NCI-H2029 (cell line): ENCODE data around the gene USP40.

ENCODE experiments used
- DNase-seq: peaks from one replicate; lab custom pipeline; 2025; lab: John Stamatoyannopoulos, UW

The USP40 gene

DNA sequence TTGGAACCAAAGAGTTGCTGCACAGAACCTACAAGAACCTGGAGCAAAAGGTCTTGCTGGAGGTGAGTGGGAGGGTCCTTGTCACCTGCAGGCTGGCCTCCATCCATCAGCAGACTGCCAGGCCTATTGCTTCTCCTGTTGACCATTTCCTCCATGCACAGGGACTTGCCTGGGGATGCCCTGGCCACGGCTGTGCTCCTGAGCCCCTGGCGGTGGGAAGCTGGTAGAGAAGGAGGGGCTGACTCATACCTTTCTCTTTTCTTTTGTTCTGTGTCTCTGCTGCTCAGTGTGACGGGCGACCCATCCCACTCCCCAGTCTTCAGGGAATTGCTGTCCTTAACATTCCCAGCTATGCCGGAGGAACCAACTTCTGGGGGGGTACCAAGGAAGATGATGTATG lies 109.6 kb downstream of the USP40 start:
- no peak for DNase-seq

DNA sequence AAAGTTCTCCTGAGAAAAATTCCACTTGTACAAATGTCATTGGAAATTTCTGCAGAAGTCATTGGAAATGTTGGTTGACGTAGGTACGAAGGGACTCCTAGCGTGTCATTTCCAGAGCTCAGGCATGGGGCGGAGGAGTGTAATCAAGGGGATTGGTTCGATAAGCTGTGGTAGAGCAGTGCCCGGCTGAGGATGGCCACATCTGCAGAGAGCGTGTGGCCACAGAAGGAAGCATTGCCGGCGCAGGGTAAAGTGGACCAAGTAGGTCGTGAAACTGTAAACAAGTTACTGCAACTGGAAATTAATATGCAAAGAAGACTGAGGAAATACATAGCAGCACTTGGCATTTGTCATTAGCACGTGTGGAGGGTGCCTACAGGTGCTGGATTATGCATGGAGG lies 110.5 kb downstream of the USP40 start:
- no peak for DNase-seq

DNA sequence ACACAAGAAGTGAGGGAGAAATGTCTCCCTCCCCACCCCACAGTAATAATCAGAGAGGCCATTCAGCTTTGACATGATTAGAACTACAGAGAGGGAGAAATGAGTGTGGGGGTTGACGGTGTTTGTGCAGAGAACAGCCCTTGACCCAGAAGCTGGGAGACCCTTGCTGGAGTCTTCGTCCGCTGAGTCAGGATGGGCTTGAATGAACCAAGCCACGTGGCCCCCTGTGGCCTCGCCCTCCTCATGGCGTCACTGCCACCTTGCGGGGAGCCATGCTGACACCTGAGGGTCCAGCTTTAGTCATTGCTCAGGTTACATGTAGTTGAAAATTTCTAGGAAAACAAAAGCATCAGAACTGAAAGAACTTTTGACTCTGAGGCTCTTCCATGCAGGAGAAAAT lies 111.1 kb downstream of the USP40 start:
- DNase-seq, result no peak

DNA sequence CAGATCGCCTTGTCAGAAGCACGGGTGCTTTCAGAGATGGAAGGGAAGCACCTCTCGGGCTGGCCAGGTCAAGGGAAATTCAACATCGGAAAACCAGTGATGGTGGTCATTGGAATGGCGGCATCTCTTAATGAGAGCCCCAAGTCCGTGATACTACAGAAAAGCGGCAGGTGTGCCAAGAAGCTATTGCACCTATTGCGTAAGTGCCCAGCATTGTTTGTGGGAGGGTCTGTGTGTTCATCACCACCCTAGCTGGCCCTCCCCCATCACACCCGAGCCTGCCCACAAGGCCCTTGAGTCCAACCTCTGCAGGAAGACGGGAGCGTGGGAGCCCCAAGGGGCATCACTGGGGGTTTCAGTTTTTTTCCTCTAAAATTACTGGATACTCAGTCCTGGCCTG lies 111.6 kb downstream of the USP40 start:
- no peak for DNase-seq

DNA sequence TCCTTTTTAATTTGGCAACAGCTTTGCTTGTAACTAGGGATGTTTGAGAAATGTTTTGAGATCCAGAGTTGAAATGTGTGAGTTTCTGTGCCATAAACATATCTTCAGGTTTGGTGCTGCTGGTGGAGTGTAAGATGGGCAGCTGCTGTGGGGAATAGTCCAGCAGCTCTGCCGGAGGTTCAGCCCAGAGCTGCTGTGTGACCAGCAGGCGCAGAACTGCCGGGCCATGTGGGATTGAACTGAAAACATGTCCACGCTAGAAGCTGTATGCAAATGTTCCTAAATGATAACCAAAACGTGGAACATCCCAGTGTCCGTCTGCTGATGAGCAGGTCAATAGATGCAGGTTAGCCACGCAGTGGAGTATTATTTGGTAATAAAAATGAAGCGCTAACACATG lies 112.7 kb downstream of the USP40 start:
- DNase-seq, result no peak

DNA sequence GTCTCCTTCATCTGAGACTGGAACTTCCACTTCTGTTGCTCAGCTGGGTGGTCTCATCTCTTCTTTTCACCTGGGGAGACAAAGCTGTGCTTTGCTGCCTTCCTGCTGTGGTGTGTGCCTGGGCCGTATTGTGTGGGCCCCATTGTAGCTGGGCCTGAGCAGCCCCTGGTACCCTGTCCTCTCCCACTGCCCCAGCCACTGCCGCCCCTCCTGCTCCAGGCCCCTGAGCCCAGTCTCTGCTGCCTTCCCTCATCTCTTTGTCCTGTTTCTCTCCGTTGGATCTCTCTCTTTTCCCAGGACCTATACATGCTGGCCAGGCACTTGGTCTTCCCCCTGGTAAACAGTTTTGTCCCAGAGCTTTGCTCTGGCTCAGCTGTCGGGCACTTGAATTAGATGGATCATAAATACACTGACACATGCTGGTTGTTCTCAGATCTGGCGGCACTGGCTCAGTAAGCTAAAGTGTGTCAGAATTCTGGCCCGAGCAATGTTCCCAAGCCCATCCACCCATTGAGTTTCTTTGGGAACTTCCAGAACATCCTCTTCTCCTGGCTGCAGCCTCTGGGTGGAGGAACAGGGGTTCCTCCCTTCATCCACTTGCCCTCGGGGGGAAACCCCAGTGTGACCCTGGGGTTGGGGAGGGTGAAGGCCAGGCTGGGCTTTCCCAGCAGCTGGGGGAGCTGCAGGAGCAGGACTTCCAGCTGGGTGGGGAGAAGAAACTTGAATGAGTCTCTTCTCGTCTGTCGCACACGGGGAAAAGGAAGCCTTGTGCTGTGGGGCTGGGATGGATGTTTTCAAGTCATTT lies 113.3 kb downstream of the USP40 start:
- no peak for DNase-seq

DNA sequence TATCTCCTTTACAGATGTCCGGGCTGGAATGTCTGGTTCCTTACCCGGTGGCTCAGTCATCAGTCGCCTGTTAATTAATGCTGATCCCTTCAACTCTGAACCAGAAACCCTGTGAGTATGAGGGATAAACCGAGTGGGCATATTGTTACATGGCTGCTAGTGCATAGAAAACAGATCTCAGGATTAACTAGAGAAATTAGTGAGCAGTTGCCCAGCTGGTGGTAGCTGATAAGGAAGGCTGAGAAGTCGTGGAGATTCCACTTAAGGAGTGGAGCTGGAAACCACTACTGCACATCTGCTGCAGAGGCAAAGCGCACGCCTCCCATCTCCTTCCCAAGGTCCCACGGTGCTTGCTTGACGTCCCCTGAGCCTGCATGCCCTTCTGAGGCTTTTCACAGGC lies 114.6 kb downstream of the USP40 start:
- no peak for DNase-seq

DNA sequence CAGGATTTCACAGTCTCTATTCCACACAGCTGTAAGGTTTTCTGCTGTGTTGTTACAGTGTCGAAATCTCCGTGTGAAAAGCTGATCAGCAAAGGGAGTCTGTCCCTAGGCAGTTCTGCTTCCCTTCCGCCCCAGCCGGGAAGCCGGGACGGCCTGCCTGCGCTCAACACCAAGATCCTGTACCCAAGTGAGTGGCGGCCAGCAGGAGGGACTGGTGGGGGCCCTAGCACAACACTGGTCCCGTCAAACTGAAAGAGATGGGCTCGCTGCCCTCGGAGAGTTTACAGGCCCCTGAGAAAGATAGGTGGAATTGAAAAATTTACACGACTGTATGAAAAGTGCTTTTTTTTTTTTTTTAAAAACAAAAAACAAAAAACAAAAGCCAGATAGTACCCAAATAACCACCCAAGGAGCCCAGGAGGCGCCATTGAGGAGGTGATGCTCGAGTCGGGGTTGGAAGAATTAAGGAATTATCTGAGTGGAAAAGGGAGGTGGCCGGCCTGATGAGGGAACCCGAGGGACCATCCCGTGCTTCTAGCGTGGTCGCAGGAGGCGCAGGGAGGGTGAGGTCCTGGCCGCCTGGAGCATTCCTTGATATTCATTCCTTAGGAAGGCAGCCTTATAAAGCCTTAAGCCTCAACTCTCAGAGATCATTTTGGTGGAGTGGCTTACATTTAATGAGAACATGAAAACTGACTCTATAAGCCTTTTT lies 115.6 kb downstream of the USP40 start:
- no peak for DNase-seq

DNA sequence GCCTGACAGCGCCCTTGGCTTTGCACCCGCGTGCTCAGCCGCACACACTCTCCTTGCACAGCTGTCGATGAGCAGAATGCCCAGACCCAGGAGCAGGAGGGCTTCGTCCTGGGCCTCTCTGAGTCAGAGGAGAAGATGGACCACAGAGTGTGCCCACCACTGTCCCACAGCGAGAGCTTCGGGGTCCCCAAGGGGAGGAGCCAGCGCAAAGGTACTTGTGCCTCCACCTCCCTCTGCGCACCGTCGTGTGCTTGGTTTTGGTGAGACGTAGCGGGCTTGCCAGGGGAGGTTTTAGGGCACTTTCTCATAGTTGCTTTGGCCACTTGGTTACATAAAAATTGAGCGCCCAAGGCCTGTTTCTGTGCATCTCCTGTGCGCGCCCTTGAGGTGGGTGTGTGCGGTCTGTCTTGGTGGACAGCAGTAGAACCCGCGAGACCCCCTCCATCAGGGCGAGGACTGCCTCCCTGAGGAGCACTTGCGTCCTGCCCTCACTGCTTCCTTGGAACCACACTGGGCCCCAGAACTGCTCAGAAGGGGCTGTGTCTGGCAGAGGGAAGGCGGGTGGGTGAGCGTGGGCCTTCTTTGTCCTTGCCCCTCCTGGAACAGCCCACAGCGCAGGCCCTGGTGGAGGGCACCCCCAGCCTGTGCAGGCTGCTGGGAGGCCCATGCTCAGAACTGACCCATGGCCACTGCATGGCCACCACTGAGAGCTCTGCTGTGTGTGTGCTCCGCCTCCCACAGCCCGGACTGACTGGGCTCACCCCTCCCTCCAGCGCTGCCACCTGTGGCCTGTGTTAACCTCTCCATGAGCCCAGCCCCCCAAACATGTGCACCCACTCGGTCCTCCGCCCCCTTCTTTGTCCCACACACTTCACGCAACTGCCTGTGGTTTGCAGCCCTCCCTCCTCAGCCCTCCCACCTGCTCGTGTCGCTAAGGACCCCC lies 116.4 kb downstream of the USP40 start:
- DNase-seq, result no peak

DNA sequence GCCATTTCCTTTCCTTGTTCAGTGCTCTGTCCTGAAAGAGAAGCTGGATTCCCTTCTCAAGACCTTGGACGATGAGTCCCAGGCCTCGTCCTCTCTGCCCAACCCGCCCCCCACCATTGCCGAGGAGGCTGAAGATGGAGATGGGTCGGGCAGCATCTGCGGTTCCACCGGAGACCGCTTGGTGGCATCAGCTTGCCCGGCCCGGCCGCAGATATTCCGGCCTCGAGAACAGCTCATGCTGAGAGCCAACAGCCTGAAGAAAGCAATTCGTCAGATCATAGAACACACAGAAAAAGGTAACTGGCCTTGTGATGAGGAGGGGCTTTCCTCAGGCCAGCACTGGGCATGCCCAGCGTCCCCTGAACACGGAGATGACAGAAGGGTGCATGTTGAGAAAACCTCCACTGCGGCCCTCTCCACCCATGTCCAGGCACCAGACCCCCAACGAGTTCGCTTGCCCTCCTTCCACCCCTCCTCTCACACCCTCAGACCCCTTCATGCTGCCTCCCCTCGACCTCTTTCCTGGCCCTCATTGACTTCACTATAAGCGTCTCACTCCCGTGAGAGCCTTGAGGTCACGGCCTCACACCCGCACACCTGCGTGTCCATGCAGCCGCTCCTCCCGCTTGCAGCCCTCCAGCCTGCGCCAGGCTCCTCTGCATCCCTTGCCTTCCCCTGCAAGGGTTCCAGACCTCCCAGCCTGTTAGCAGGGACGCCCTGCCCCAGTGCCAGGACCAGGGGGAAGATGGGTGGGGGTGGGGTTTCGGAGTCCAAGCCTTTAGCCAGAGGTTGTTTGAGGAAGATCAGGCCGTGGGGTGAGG lies 117.3 kb downstream of the USP40 start:
- no peak for DNase-seq

DNA sequence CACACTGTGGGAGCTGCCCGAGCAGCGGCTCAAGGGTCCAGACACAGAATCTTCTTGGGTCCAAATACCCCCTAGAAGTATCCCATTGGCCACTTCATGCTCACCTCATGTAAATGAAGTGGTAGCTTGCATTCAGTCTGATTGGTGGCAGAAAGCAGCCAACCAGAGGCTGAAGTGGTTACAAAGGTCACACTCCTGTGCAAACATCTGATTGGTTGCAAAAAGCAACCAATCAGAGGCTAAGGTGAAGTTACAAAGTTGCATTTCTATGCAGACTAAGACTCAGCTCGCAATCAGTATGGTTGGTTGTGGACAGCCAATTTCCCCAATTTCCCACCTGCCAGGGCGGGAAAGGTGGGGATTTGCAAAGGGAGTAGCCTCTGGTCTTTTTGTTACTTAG lies 118.0 kb downstream of the USP40 start:
- no peak for DNase-seq

DNA sequence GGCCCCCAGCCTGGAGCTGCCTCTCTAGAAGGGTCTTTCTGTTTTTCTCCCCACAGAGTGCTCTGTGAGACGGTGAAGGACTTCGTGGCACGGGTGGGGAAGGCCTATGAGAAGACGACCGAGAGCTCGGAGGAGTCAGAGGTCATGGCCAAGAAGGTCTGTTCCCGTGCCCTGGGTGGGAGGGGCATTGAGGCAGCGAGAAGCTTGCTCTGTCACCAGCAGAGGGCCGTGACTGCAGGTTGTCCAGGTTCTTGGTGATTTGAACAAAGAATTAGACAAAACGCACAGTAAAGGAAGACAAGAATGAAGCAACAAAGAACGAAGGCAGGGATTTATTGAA lies 118.4 kb downstream of the USP40 start:
- DNase-seq, result no peak

DNA sequence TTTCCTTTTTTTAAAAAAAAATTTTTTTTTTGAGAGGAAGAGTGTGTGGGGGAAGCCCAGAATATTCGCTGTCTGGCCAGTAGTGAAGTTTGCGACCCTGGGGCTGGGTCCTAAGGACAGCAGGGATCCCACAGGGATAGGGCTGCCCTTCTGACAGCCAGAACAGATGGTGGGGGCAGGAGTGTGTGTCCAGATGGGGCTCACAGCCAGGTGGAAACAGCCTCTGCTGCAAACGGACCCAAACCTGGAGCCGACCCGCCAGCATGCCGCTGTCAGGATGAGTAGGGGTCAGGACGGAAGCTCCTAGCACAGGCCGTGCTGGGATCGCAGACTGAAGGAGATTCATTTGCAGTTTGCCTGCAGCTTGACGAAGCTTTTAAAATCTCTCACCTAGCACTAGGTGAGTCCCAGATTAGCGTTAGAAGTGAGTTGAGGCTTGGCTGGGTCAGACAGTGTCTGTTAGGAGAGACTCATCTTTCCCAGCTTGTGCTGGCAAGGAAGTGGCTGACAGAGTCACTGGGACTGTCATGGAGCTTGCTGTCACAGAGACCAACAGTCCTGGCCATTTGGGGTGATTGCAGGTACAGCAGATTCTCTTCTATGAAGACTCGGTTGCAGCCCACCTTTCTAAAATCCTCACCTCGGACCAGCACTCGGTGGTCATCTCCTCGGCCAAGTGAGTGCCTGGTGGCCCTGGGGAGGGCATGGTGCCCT lies 118.9 kb downstream of the USP40 start:
- DNase-seq, result no peak

DNA sequence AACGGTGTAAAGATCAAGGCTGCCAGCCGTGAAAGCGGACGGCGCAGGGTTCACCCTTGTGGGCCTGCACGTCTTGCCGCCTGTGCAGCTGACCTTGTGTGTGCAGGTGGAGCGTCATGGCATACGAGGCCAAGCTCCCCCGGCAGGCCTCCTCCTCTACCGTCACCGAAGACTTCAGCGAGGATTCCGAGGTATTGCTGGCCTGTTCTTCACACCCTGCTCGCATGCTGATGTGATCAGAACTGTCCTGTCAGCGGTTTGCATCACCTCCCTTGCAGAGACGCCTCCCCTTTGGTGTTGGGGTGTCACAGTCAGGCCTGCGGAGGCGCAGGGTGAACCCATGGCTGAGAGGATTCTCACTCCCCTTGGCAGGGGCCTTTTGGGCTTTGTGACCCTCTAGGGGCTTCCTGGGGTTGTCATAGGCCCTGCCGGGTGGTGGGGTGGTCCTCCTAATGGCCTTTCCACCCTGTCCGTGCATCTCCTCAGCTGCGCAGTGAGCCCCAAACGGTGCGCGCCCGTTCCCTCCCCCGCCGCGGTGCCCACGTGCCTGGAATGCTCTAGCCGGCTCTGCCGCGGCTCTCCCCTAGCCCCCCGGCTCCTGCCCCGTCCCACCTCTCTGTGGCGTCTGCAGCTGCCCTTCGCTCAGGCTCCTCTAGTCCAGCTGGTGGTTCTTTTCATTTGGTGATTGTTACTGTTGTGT lies 119.8 kb downstream of the USP40 start:
- DNase-seq, result no peak

DNA sequence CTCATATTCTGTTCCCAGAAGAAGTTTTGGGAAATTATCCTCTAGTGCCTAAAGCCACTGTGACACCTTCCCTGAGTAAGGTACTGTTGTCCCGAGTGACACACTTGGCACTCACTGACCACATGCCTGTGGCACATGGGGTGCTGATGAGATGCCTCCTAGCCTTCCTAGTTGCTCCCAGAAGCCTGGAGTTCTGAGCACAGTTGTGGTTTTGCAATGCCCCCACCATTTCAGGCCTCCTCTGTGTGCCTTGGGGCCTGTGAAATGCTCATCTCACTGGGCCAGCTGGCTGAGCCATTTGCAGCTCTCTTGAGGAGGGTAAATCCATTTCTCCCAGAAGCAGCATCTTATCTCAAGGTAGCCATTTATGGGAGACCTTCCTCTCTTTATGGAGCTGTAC lies 120.5 kb downstream of the USP40 start:
- DNase-seq, result no peak

DNA sequence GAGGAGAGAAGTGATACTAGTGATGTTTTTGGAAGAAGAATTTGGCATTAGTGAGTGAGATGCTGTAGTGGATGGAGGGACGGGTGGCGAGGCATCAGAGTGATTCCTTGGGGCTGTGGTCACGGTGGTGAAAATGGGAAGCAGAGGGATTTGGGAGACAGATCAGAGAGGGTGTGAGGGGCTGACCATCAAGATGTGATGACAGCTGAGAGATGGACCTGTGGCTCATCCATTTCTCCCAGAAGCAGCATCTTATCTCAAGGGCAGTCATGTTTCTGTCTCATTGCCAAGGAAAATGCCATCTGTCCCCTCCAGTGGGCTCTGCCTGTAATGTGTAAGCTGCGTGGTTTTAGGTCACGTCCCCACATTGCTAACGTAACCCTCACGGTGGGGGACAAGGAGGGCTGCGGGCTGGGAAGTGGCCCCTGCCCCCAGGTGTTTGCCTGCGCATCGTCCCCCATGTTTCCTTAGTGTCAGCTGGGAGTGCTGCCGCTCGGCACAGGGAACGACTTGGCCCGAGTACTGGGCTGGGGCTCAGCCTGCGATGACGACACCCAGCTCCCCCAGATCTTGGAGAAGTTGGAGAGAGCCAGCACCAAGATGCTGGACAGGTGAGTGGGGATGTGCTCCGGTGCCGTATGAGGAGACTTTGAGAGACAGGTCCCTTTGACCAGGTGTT lies 121.3 kb downstream of the USP40 start:
- no peak for DNase-seq

DNA sequence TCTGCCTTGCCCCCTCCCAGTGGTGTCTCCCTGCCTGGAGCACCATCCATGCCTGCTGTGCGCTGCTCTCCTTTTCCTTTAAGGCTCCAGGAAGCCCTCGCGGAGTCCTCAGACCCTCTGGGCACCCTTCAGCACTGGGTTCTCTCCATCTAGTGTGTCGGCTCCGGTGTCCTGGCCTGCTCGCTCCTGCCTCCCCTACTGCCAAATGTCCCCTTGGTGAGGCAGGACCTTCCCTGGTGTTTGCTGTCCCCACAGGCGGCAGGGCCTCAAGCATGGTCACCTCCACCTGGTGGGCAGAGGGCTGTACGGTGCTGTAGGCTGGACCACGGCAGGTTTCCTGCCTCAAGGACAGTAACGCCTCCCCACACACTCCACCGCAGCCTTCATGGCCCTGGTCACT lies 122.1 kb downstream of the USP40 start:
- no peak for DNase-seq

DNA sequence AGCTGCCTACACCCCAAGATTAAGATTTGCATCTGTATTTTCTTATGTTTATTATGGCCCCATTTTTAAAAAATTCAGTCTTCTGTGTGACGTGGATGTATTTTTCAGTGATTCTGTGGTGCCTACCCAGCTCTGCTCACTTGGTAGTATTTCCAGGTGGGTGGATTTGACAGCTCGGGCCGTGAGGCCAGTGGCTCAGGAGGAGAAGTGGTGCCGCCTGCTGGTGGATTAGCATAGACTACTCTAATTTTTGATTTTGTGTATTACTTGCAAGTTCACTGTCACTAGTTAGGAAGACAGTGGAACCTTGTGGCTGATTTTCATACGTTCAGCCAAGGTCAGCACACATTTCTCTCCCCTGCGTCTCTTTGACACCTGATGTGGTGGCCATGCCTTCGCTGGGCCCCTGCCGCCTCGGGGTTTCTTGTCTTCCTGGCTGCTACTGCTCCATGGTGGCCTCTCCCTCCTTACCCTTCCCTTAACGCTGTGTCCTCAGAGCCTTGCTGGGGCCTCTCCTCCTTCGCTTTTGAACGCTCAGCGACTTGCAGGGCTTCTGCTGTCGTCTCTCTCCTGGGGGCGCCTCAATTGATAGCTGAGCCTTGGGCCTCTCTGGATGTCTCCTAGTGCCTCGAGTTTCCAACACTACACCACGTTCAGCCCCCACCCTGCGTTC lies 122.9 kb downstream of the USP40 start:
- peak; percentile 72 for DNase-seq

DNA sequence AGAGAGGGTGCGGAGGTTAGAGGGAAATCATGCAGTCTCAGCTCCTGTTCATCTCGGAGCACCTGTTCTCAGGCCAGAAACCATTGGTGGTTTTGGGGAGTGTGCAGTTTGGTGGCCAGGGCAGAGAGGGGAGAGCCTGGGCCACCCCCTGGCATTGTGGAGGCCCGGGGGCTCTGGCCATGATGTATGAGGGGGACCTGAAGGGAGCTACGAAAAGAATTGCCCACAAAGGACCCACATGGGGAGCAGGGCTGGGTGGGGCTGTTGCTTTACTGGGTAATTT lies 124.6 kb downstream of the USP40 start:
- DNase-seq, result no peak
